ENCODE data around the gene MGAT5.

Gene MGAT5, protein sequence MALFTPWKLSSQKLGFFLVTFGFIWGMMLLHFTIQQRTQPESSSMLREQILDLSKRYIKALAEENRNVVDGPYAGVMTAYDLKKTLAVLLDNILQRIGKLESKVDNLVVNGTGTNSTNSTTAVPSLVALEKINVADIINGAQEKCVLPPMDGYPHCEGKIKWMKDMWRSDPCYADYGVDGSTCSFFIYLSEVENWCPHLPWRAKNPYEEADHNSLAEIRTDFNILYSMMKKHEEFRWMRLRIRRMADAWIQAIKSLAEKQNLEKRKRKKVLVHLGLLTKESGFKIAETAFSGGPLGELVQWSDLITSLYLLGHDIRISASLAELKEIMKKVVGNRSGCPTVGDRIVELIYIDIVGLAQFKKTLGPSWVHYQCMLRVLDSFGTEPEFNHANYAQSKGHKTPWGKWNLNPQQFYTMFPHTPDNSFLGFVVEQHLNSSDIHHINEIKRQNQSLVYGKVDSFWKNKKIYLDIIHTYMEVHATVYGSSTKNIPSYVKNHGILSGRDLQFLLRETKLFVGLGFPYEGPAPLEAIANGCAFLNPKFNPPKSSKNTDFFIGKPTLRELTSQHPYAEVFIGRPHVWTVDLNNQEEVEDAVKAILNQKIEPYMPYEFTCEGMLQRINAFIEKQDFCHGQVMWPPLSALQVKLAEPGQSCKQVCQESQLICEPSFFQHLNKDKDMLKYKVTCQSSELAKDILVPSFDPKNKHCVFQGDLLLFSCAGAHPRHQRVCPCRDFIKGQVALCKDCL

DNA sequence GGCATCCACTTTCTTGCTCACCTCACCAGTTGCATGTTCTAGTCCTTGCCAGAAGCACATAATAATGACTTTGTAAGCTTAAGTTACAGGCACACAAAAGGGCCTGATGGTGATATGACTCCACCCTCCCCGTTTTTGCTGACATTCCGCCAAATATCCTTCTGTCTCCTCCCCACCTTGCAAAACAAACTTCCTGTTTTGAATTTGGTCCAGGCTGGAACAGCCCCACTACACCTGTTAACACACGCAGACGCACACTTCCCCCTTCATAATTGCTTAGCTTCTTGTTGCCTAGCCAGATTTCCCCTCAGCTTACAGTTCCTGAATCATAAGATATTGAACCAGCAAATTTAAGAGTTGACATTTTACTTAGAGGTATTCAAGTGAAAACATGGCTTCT is at the start of gene MGAT5:
Gene MGAT5 (plus strand): TSS at position 269 of the 400 bp plus-strand sequence. CDS start 332 bp downstream, outside the sequence.
- DNase-seq (ENCODE audit: low spot score), result no peak

DNA sequence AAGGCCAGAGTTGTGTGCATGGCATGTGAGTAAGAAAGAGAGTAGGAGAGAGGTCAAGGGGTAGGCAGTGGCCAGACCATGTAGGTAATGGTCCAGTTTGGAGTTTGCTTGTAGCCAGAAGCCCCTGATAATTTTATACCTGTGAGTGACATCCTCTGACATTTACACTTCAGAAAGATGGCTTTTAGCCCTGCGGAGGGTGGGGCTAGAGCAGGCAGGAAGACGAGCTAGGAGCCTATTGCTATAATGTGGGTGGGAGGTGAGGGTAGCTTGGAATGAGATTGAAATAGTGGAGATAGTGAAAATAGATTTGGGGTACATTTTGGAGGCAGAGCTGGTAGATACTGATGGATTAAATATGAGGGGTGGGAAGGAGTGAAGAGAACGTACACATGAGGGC is 48.8 kb upstream of the MGAT5 start:
- DNase-seq (ENCODE audit: low spot score), result no peak

DNA sequence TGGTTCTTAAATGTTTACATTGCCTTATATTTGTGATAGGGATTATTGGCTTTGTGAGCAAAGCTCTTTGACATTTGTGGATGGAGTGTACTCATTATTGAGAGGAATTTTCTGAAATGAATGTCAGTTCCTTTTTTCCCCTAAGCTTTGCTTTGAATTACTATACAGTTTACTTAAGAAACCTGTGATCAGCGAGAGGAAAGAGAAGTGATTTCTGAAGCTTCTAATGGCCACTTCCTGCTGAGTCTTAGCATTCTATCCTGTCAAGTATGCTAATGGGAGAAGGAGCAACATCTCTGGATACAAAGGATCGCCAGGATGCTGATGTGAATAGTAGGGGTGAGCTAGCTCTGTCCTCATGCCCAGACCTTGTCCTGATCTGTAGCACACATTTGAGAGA is 47.8 kb upstream of the MGAT5 start:
- no peak for DNase-seq (ENCODE audit: low spot score)

DNA sequence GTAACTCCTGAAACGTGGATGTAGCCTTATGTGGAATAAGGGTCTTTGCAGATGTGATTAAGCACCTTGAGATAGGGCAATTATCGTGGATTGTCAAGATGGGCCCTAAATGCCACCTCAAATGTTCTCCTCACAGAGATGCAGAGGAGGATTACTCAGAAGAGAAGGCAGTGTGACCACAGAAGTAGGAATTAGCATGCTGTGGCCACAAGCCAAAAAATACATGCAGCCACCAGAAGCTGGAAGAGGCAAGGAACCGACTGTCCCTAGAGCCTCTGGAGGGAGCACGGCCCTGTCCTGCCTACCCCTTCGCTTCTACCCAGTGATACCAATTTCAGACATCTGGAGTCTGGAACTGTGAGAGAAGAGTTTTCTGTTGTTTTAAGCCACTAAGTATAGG is 47.3 kb upstream of the MGAT5 start:
- DNase-seq (ENCODE audit: low spot score), result no peak

DNA sequence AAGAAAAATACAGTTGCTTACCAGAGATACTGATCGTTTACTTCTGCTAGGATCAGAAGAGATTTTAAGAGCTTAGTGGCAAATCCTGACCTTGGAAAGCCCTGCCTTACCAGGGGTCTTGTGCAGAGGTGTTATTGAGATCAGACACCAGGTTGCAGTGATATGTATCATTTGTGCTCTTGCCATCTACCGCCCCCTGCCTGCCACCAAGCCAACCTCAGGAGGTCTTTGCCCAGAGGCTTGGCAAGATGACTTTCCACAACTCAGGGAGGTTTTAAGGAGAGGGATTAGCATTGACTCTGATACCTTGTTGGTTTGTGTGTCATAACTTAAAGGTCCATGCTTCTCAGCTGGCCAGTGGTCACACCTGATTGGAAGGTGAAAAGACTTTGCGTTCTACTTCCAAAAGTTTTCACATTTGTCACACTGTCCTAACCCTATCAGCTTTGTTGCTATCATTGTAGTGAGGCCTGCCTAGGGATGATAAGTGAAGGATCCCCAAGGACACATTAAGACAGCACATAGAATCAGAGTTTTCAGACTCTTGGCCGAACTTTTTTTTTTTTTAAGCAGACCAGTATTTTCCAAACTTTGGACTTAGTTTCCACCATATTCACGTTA is 46.2 kb upstream of the MGAT5 start:
- DNase-seq (ENCODE audit: low spot score), result no peak

DNA sequence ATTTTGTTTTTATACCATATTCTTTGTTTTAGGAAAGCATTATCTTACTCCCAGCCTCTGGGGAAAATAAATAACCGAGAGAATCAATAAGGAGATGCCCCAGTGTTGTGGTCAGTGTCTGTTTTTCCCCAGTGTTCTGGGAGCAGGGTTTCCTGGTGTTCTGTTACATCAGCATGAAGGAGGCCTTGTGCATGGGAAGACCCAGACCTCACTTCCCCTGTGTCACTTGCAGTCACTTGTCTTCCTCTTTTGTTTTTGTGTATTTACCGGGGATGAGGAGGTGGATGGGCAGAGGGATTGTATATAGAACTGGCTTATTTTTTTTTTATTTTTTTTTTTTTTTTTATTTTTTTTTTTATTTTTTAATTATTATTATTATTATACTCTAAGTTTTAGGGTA is 45.0 kb upstream of the MGAT5 start:
- no peak for DNase-seq (ENCODE audit: low spot score)

DNA sequence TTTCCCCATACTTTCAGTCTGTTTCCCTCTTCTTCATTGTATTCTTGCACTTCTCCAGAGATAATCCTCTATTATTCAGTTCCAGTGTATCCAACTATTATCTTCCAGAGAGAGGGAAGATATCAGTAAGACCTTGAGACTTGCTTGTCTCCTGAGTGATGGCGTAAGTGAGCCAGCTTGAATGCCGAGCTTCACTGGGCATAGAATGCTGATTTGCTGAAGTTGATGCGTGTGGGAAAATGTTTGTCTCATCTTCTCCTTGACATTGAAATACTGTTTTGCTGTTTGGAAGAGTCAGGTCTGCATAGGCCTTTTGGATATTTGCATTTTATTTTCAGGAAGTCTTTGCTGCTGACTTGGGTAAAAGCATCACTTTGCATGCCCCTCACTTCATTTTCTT is 41.1 kb upstream of the MGAT5 start:
- DNase-seq (ENCODE audit: low spot score), result no peak

DNA sequence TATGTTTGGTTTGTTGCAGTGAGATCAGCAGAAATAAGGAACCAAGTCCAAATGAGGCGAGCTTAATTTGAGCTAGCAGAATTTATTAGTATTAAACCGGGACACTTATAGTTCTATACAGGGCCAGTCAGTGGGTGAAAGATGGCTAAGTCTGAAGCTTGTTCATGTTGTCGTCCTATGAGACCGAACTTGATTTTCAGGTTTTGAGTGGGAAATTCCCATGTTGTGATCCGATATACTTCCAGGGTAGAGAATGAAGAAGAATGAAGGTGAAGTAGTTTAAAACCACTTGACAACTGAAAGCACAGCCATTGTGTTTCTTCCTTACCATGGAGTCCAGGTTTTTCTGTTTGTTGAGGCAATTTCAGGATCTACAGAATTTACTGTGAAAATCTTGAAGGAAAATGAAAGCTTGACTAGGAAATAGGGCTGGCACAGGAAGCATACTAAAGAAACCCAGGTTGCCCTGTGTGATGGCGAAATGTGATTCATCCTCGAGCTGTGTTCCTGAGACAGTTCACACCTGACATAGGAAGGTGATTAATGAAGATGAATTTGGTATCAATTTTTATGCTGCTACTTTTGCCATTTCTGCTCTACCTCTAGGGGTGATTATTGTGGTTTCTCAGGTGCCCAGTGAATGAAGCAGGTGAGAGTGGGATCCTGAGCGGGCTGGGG is 37.6 kb upstream of the MGAT5 start:
- no peak for DNase-seq (ENCODE audit: low spot score)

DNA sequence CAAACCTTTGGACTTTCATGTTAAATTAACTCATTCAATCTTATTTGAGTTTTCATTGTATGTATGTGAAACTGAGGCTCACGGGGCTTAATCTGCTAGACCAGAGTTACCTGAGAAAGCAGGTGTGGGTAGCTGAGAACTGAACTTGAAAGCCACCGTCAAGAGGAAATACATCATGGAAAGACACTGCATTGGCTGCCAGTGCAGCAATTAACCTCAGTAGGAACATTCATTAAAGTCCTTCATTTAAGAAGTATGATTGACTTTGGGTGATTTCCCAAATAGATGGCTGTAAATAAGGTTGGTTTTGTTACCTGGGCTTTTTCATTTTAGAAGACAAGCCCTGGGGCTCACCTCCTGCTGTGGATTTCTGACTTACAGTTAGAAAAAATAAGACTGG is 36.5 kb upstream of the MGAT5 start:
- no peak for DNase-seq (ENCODE audit: low spot score)

DNA sequence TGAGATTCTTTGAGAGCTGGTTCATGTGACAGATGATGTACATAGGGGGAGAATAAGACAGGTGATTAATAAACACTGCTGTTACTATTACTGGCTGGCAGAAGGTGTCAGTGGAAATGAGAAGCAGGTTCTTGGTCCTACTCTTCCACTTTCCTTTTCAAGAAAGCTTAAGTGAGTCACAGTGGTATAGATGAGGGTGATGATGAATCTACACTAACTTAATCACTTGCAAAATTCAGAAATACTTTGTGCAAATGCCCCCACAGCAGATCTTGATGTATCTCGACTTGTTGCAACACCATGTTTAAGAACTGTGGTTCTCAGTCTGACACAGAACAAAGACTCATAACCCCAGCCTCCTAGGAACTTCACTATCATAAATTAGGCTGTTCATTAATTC is 35.9 kb upstream of the MGAT5 start:
- DNase-seq (ENCODE audit: low spot score), result no peak

DNA sequence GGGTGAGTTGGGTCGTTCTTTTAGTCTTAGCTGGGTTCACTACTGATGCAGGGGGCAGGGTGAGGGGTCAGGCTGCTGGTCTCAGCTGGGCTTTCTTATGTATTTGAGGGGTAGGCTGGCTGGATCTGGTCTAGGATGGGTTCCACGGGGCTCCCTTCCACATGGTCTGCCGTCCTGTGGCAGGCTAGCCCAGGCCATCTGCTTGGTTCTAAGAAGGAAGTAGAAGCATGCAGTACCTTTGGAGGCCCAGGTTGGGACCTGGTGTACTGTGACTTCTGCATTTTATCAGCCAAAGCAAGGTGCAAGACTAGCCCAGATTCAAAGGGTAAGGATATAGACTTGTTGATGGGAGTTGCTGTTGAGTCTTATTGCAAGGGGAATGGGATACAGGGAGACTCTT is 35.5 kb upstream of the MGAT5 start:
- DNase-seq (ENCODE audit: low spot score), result no peak

DNA sequence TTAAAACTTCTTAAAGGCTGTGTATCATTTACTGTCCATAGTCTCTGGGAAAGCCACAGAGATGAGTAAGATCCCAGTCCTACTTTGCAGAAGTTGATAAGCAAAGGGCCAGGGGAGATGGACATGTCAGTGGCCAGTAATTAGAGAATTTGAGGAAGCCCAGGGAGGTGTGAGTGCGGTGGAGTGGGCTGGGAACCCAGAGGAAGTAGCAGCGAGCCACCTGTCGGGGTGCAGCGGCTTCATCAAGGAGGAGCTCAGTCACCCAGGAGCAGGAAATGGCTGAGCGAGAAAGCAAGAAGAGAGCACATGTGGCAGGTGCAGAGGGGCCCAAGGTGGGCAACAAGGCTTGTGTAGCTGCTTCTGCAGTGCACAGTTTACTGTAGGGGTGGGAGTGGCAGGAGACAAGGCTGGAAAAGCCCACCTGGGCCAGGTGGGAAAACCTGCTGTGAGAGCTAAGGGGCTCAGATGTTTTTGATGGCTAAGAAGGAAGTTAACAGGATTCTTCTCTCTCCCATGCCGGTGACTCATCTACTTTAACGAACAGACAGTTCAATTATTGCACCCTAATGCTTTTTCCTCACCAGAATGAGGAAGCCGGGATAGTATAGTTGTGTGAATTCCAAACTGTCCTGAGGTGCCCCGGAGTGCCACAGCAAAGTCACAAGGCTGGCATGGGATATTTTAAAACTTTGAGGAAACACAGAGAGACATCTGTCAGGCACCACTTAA is 34.8 kb upstream of the MGAT5 start:
- DNase-seq (ENCODE audit: low spot score), result no peak

DNA sequence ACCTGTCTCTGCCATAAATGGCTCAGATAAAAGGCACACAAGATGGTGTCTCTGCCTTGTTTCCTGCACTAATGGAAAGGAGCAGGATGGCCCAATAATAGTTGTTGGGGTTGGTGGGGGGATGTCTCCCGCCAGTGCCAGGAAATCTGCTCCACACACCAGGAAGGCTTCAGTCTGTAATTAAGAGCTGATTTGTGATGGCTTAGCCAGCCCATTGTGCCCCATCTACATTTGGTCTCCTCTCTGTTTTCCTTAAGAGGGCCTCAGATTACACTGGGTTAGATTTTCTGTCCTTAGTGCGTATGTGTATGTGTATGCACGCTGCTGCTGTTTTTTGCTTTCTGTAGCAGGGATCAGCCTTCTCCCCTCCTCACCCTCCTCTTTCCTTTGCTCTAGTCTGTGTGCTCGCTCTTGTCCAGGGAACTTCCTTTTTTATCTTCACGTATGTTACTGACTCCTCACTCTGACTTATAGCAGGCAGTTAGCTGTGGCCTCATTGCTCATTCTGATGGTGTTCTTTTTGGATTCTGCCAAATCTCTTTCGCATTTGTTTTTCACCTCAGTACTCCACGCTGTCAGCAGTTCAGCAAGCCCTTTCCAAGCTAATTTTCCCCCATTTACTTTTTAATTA is 33.4 kb upstream of the MGAT5 start:
- DNase-seq (ENCODE audit: low spot score), result no peak

DNA sequence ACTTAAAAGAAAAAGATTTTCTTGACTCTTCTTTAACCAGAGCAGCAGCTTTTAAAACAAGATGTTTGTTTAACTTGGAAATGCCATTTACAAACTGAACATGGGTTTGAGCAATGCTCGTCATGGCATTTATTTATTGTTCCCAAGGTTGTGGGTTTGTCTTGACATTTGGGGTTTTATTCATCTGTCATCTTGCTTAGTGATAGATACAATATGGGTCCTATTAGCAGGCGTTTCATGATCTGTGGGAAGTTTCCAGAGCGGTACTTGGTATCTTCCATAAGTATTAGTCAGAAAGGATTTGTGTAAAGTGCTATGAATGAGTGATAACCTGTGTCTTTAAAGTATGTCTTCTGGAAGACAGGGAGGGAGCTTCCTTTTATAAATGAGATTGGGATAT is 29.9 kb upstream of the MGAT5 start:
- DNase-seq (ENCODE audit: low spot score), result no peak

DNA sequence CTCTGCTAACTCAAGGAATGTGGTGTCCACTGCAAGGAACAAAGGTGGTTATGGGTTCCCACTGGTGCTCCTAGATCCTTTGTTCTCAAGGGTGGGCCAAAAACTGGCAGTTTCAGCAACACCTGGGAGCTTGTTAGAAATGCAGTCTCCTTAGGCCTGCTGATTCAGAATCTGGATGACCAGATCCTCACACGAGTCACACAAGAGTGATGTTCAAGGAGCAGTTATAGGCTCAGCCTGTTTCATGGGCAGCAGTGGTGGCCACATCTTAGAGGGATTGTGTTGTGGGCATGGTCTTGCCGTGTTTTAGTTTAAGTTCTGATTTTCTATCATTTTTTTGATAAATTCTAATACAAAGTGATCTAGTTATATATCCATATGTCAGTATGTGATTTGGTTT is 28.7 kb upstream of the MGAT5 start:
- DNase-seq (ENCODE audit: low spot score), result no peak

DNA sequence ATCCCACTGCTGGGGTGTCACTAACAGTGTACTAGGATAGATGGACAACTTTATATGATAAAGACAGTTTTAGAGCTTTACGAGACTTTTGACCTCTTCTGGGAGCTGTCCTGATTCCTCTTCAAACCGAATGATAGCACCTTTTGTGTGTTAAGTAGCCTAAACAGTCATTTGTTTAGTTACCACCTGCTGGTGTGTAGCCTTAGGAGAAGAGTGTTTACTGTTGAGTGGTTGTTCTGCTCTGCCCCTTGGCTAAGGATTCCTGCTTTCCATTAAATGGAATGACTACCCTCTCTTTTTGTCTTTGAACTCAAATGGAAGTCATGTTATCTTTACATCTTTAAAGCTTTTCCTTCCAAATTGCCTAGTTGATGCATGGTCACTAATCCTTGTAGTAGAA is 28.0 kb upstream of the MGAT5 start:
- DNase-seq (ENCODE audit: low spot score), result no peak

DNA sequence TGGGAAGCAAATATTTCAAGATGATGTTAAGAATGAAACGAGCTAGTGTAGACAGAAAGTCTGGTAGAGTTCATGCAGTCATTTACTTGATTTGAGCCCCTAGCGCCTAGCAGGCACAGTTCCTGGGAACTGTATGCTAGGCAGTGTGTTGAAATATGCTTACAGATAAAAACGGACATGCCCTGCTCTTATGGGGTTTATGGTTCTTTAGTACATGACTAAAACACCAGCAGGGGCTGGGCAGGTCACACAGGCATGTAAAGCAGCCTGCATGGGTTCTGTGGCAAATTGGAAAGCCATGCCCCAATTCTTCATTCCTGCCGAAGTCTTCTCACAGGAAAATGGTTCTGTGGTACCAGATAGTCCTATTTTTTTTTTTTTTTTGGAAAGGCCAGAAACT is 27.3 kb upstream of the MGAT5 start:
- no peak for DNase-seq (ENCODE audit: low spot score)

DNA sequence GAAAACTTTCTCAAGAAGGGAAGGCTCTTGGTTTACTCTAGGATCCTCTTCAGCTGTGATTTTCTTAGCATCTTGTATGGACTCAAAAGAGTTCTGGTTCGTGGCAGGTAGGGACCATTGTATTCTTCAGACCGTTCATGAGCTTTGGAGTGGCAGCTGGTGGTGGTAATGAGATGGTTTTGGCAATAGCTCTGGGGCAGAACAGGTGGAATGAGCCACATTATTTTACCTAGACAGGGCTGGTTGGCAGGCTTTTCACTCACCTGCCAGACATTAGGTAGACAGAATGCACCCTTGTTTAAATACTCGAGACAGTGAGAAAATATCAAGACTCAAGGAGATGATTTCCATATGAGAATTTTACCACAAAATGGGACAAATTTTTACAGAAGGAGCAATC is 26.2 kb upstream of the MGAT5 start:
- DNase-seq (ENCODE audit: low spot score), result no peak

DNA sequence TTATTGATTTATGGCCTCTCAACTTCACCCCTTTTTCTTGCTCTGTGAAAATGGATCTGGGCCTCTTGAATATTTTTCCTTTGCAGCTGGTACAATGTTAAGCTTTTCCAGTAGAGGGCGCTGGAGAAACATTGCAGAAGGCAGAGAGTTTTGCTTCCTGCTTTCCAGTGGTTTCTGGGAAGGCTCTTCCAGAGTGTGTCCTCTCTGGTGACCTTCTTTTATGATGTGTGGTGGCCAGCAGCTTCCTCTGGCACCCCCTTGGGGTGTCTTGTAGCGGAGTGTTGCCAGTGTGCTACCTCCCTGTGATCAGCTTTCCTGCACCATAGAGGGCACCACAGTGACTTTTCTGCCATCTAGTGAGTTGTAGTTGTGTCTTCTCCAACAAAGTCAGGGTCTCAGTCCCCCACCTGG is 25.4 kb upstream of the MGAT5 start:
- no peak for DNase-seq (ENCODE audit: low spot score)

DNA sequence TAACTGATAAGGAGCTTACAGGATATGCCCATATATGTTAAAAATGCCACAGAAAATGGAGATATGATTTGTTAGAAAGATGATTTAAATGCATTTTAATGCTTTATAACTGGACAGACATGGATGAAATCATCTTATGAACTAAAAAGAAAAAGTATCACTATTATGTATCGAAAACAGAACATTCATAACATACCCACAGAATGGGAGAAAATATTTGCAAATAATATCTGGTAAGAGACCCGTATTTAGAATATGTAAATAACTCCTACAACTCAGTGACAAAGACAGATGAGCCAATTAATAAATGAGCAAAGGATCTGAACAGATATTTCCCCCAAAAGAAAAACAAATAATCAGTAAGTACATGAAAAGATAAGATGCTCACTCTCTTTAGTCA is 24.3 kb upstream of the MGAT5 start:
- DNase-seq (ENCODE audit: low spot score), result no peak

DNA sequence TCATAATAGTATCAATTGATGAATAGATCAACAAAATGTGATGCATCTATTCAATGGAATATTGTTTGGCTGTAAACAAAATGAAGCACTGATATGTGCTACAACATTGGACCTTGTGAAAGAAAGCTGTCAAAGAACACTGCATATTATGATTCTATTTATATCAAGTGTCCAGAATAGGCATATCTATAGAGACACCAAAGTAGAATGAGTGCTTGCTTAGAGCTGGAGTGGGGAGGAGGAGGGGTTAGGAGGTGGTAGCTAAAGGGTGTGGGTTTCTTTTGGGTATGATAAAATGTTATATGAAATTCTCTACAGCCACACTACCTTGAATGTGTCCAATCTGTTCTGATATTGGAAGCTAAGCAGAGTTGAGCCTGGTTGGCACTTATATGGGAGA is 23.0 kb upstream of the MGAT5 start:
- no peak for DNase-seq (ENCODE audit: low spot score)
